Dendritic cell treated with granulocyte-macrophage colony-stimulating factor and Interleukin-4, amounts not matched to agents 40 ng/mL and 50 ng/mL, for 4 days (primary cell): ENCODE measurements around the gene ENTPD6.

Experiments used
- H3K27ac Mint-ChIP-seq: one replicate; pipeline ENCODE4 v1.8.0; 2022; ENCODE audit warnings: mild to moderate bottlenecking, mixed read lengths
- H3K27me3 Mint-ChIP-seq: one replicate; pipeline ENCODE4 v1.8.0; 2022; ENCODE audit warnings: mild to moderate bottlenecking, mixed read lengths
- H3K36me3 Mint-ChIP-seq: one replicate; pipeline ENCODE4 v1.8.0; 2022; ENCODE audit warnings: low read depth, mixed read lengths
- H3K4me1 Mint-ChIP-seq: one replicate; pipeline ENCODE4 v1.8.0; 2022; ENCODE audit warnings: low read depth, mixed read lengths
- H3K4me3 Mint-ChIP-seq: one replicate; pipeline ENCODE4 v1.8.0; 2022; ENCODE audit warnings: mild to moderate bottlenecking, moderate library complexity, mixed read lengths
- H3K9me3 Mint-ChIP-seq: one replicate; pipeline ENCODE4 v1.8.0; 2022; ENCODE audit warnings: mixed read lengths
- intact Hi-C: fragments of 100-400 bp; cut with micrococcal nuclease; formaldehyde crosslinking; loops from one replicate; pipeline ENCODE4 v1.15.0; 2022

The ENTPD6 gene

DNA sequence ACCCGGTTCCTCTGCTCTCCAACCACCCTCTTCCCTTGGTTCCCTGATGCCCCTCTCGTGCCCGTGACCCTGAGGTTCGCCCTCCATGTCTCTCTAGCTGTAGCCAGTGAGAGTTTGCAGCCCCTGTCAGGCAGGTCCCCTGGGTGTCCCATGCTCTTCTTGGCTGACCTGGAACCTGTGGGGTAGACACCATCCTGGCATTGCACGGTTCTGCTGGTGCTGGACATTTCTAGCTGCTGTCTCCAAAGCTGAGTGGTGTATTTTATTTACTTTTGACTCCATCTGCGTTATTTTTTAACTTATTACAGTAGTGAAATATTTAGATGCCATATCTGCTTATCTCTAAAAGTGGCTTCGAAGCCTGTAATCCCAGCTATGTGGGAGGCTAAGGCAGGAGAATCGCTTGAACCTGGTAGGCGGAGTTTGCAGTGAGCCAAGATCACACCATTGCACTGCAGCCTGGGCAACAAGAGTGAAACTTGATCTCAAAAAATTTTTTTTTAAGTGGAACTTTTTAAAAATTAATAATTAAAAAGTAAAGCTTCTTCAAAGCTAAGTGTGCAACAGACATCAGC, 12.5 kb downstream of the ENTPD6 start:
- H3K27me3 Mint-ChIP-seq: no peaks in the 10 kb centered on the region
- H3K36me3 Mint-ChIP-seq: peaks cover 77% of the 10 kb centered on the region
- intact Hi-C loops: loop anchor here (10.0 kb wide), 1 partner anchor 107 kb away; no protein-coding TSS in a partner anchor

DNA sequence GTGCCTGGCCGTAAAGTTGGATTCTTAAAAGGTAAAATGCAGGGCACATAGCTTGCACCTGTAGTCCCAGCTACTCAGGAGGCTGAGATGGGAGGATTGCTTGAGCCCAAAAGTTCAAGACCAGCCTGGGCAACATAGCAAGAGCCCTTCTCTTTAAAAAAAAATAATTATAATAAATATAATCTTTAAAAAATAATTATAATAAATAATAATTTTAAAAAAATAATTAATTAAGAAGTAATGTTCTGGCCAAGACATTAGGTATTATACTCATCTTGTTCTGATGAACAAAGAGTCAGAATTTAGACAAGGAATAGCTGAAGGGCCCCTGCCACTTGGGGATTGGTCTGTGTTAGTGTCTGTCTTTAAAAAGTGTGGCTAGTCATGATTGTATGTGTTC, 13.9 kb downstream of the ENTPD6 start:
- H3K4me1 Mint-ChIP-seq: peaks cover 28% of the 10 kb centered on the region
- H3K4me3 Mint-ChIP-seq: no peak overlapping the region
- no peaks in the 10 kb centered on the region for H3K9me3 Mint-ChIP-seq
- no peak overlapping the region for H3K27ac Mint-ChIP-seq
- H3K36me3 Mint-ChIP-seq: peaks cover 85% of the 10 kb centered on the region
- intact Hi-C loops: loop anchor here (10.0 kb wide), 1 partner anchor 105 kb away; no protein-coding TSS in a partner anchor
- H3K27me3 Mint-ChIP-seq: no peaks in the 10 kb centered on the region

More for the DNA sequence above, 12.5 kb downstream of the ENTPD6 start:
- Mint-ChIP-seq H3K4me1 (peaks cover 41% of the 10 kb centered on the region), H3K27ac (no peak overlapping the region), H3K4me3 (no peak overlapping the region), H3K9me3 (no peaks in the 10 kb centered on the region)

- intact Hi-C loops: loop anchor here (10.0 kb wide), 1 partner anchor 105 kb away; no protein-coding TSS in a partner anchor
- no peak overlapping the region for H3K4me3 Mint-ChIP-seq
- H3K27ac Mint-ChIP-seq: no peak overlapping the region
- peaks cover 23% of the 10 kb centered on the region for H3K4me1 Mint-ChIP-seq
- no peaks in the 10 kb centered on the region for H3K9me3 Mint-ChIP-seq
- no peaks in the 10 kb centered on the region for H3K27me3 Mint-ChIP-seq
- peaks cover 88% of the 10 kb centered on the region for H3K36me3 Mint-ChIP-seq
Measured at GRCh38 chr20:25209911-25210310, 14.4 kb downstream of the ENTPD6 start.

- Mint-ChIP-seq H3K4me3 (no peak overlapping the region), H3K36me3 (peaks cover 89% of the 10 kb centered on the region), H3K27ac (no peak overlapping the region), H3K9me3 (no peaks in the 10 kb centered on the region), H3K27me3 (no peaks in the 10 kb centered on the region), H3K4me1 (peaks cover 9% of the 10 kb centered on the region)
- intact Hi-C loops: no loop called here
Measured at GRCh38 chr20:25211273-25211672, 15.8 kb downstream of the ENTPD6 start.

- Mint-ChIP-seq H3K27ac (no peak overlapping the region), H3K9me3 (no peaks in the 10 kb centered on the region), H3K4me3 (no peak overlapping the region), H3K36me3 (peaks cover 89% of the 10 kb centered on the region), H3K27me3 (no peaks in the 10 kb centered on the region), H3K4me1 (peaks cover 9% of the 10 kb centered on the region)
- intact Hi-C loops: no loop called here
Measured at GRCh38 chr20:25212242-25212641, 16.7 kb downstream of the ENTPD6 start.

GRCh38 chr20:25213566-25214425, 18.3 kb downstream of the ENTPD6 start:
- Mint-ChIP-seq H3K4me3 (no peak overlapping the region), H3K4me1 (no peaks in the 10 kb centered on the region), H3K9me3 (no peaks in the 10 kb centered on the region), H3K27me3 (no peaks in the 10 kb centered on the region), H3K27ac (no peak overlapping the region), H3K36me3 (peaks cover 95% of the 10 kb centered on the region)
- intact Hi-C loops: no loop called here

GRCh38 chr20:25214426-25214790, 18.9 kb downstream of the ENTPD6 start:
- H3K36me3 Mint-ChIP-seq: peaks cover 100% of the 10 kb centered on the region
- no peak overlapping the region for H3K27ac Mint-ChIP-seq
- intact Hi-C loops: no loop called here
- no peaks in the 10 kb centered on the region for H3K9me3 Mint-ChIP-seq
- no peak overlapping the region for H3K4me3 Mint-ChIP-seq
- H3K4me1 Mint-ChIP-seq: no peaks in the 10 kb centered on the region
- H3K27me3 Mint-ChIP-seq: no peaks in the 10 kb centered on the region

DNA sequence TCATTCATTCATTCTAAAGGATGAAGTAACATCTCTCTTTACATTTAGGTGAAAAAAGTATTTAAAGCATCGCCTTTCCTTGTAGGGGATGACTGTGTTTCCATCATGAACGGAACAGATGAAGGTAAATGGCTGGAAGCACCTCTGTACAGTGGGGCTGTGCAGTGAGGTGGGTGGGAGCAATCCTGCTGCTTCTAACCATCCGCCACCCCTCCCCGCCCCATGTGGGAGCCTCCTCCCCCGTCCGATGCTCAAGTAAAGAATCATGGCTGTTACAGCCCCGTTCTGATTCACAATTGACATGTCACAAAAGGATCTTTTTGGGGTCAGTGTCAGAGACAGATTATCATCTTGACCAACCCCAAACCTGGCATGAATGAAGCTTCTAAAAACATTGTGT, 19.3 kb downstream of the ENTPD6 start:
- H3K4me1 Mint-ChIP-seq: no peaks in the 10 kb centered on the region
- no peaks in the 10 kb centered on the region for H3K27me3 Mint-ChIP-seq
- no peak overlapping the region for H3K27ac Mint-ChIP-seq
- H3K4me3 Mint-ChIP-seq: no peak overlapping the region
- peaks cover 100% of the 10 kb centered on the region for H3K36me3 Mint-ChIP-seq
- intact Hi-C loops: no loop called here
- H3K9me3 Mint-ChIP-seq: no peaks in the 10 kb centered on the region

GRCh38 chr20:25215521-25215920, 20.0 kb downstream of the ENTPD6 start:
- H3K4me3 Mint-ChIP-seq: no peak overlapping the region
- H3K4me1 Mint-ChIP-seq: no peaks in the 10 kb centered on the region
- no peaks in the 10 kb centered on the region for H3K27me3 Mint-ChIP-seq
- peaks cover 100% of the 10 kb centered on the region for H3K36me3 Mint-ChIP-seq
- no peak overlapping the region for H3K27ac Mint-ChIP-seq
- intact Hi-C loops: no loop called here
- no peaks in the 10 kb centered on the region for H3K9me3 Mint-ChIP-seq

- Mint-ChIP-seq H3K27me3 (no peaks in the 10 kb centered on the region), H3K36me3 (peaks cover 100% of the 10 kb centered on the region), H3K4me3 (no peak overlapping the region), H3K27ac (no peak overlapping the region), H3K9me3 (no peaks in the 10 kb centered on the region), H3K4me1 (no peaks in the 10 kb centered on the region)
- intact Hi-C loops: no loop called here
Measured at GRCh38 chr20:25216199-25216945, 20.9 kb downstream of the ENTPD6 start.

DNA sequence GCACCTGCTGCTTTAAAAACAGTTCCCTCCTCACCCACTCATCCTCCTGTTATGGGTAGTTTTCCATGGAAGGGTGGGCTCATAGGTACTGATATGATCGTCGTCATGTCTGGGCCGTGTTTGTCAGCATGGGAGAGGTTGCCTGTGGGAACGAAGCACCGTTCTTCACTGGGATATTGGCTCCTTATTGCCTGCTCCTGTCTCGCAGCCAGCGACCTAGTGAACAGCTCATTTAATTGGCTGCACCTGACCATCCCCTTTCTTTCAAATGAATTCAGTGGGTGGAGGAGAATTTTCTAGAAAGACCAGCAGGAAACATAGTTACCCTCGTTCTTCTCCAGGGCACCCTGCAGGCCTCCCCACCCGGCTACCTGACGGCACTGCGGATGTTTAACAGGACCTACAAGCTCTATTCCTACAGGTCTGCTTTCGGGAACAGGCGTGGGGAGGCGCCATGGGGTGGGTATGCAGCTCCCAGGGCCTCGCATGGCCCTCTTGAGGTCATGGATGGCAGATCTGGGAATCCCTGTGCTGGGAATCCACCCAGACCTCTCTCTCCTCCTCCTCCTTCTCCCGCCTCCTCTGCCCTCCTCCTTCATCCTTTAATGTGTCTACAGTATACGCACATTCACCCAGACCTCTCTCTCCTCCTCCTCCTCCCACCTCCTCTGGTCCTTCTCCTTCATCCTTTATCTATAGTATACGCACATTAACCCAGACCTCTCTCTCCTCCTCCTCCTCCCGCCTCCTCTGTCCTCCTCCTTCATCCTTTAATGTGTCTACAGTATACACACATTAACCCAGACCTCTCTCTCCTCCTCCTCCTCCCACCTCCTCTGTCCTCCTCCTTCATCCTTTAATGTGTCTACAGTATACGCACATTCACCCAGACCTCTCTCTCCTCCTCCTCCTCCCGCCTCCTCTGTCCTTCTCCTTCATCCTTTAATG, 21.9 kb downstream of the ENTPD6 start:
- H3K4me3 Mint-ChIP-seq: no peak overlapping the region
- H3K4me1 Mint-ChIP-seq: no peaks in the 10 kb centered on the region
- H3K27me3 Mint-ChIP-seq: no peaks in the 10 kb centered on the region
- no peak overlapping the region for H3K27ac Mint-ChIP-seq
- peaks cover 100% of the 10 kb centered on the region for H3K36me3 Mint-ChIP-seq
- intact Hi-C loops: no loop called here
- H3K9me3 Mint-ChIP-seq: no peaks in the 10 kb centered on the region

DNA sequence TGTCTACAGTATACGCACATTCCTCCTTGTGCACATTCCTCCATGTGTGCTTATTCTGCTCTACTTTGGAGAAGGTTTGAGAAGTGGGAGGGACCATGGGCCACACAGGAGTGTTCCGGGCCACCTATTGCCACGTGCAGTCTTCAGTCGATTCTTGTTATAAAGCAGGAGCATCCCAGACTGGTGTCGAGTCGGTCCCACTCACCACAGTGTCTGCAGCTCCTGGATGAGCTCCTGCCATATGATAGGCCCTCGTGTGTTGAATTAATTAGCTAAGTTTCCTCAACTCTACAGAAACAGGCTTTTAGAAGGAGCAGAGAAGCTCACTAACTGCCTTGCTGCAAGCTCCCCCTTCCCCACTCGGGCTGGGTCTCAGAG, 22.6 kb downstream of the ENTPD6 start:
- no peaks in the 10 kb centered on the region for H3K4me1 Mint-ChIP-seq
- no peaks in the 10 kb centered on the region for H3K27me3 Mint-ChIP-seq
- H3K36me3 Mint-ChIP-seq: peaks cover 97% of the 10 kb centered on the region
- no peak overlapping the region for H3K27ac Mint-ChIP-seq
- intact Hi-C loops: no loop called here
- H3K4me3 Mint-ChIP-seq: no peak overlapping the region
- no peaks in the 10 kb centered on the region for H3K9me3 Mint-ChIP-seq

DNA sequence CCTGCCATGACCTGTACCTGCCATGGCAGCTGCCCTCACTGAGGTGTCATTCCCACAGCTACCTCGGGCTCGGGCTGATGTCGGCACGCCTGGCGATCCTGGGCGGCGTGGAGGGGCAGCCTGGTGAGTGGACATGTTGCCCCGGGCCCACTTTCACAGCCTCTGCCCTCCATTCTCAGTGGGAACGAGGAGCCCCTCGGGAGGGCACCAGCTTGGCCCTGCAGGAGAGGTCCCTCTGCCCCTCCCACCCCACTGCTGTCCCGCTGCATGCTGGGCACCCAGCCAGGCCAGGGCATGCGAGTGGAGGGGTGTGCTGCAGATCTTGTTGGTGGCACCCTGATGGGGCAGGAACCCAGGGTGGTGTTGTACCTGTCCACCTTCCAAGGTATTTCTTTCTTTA, 23.0 kb downstream of the ENTPD6 start:
- peaks cover 97% of the 10 kb centered on the region for H3K36me3 Mint-ChIP-seq
- H3K4me3 Mint-ChIP-seq: no peak overlapping the region
- H3K9me3 Mint-ChIP-seq: no peaks in the 10 kb centered on the region
- H3K27ac Mint-ChIP-seq: no peak overlapping the region
- intact Hi-C loops: no loop called here
- H3K4me1 Mint-ChIP-seq: no peaks in the 10 kb centered on the region
- H3K27me3 Mint-ChIP-seq: no peaks in the 10 kb centered on the region
